SK-N-SH (cell line): Measurements from ENCODE around the gene TUT4.
A peak's percentile ranks its signal among the peaks of the same experiment; 100 is the strongest.

ENCODE experiments used
- CTCF ChIP-seq: fragments of 200-600 bp; sonication (generic); IDR thresholded peaks from 2 replicates; pipeline ENCODE4 v1.6.1; 2017; ENCODE audit warnings: antibody characterized with exemption, mild to moderate bottlenecking, moderate library complexity
- EP300 ChIP-seq, 2 experiments: IDR thresholded peaks; 2 replicates each; pipeline versions ENCODE4 v1.4.0 to v1.6.1; 2012; ENCODE audit warnings: borderline replicate concordance in 1 of 2, low read depth in 1 of 2, low read length in 1 of 2
- EZH2phosphoT487 ChIP-seq: fragments of 200-600 bp; sonication (generic); IDR thresholded peaks from 2 replicates; pipeline ENCODE4 v1.6.1; 2017; ENCODE audit warnings: low read depth, mixed run types, mild to moderate bottlenecking, antibody characterized with exemption, moderate library complexity, borderline replicate concordance
- GATA2 ChIP-seq: sonication (generic); formaldehyde crosslinking; IDR thresholded peaks from 2 replicates; pipeline ENCODE4 v1.5.0; 2020; ENCODE audit warnings: mild to moderate bottlenecking, missing genetic modification reagents
- NFIC ChIP-seq: IDR thresholded peaks from 2 replicates; pipeline ENCODE4 v1.4.0; 2012; ENCODE audit warnings: borderline replicate concordance
- POLR2AphosphoS5 ChIP-seq: IDR thresholded peaks from 2 replicates; pipeline ENCODE4 v1.6.1; 2012; ENCODE audit warnings: low read depth, low read length
- RAD21 ChIP-seq: IDR thresholded peaks from 2 replicates; pipeline ENCODE4 v1.6.1; 2012; ENCODE audit warnings: mild to moderate bottlenecking, low read length
- RXRA ChIP-seq: IDR thresholded peaks from 2 replicates; pipeline ENCODE4 v1.4.0; 2012; ENCODE audit warnings: low read depth, mild to moderate bottlenecking, borderline replicate concordance
- SIN3A ChIP-seq: IDR thresholded peaks from 2 replicates; pipeline ENCODE4 v1.6.1; 2012; ENCODE audit warnings: low read depth, mild to moderate bottlenecking, low read length, moderate library complexity, borderline replicate concordance
- SMC3 ChIP-seq: IDR thresholded peaks from 2 replicates; pipeline ENCODE4 v1.6.1; 2012; ENCODE audit warnings: low read depth, low read length, improper control_type of control experiment
- YY1 ChIP-seq: IDR thresholded peaks from 2 replicates; pipeline ENCODE4 v1.4.0; 2012; ENCODE audit warnings: low read depth, mild to moderate bottlenecking

GRCh38 chr1:52601991-52602855 is 49.3 kb upstream of the TUT4 start, which contains the start of gene GPX7:
- TF ChIP-seq CTCF (no peak), POLR2AphosphoS5 (no peak), EP300 (IDR thresholded peaks at IDR 0.05; ENCODE audit: borderline replicate concordance in 1 of 2, low read depth in 1 of 2, low read length in 1 of 2) (no peak), GATA2 (CRISPR knock-in tag) (no peak), RAD21 (0 out of 2 replicates have a peak, but pooled peaks have one; percentile 0), EZH2phosphoT487 (no peak), YY1 (no peak), SIN3A (no peak), RXRA (no peak), NFIC (no peak), SMC3 (no peak)
